Myocyte (in vitro differentiated cells): Measurements from ENCODE around the gene PFKM. TPM values are rescaled to one million over a fixed set of nuclear protein-coding genes. Genes with fewer than 3 reads are reported as not detected.
A peak's percentile ranks its signal among the peaks of the same experiment; 100 is the strongest.

Source experiments
- DNase-seq: peaks from one replicate; pipeline ENCODE4 v3.0.0-alpha.2; 2012; ENCODE audit warnings: low read depth
- polyA plus RNA-seq: library from polyadenylated mRNA; unstranded; fragments of >200 nt; gene quantifications from one replicate; pipeline ENCODE4 v1.2.1, GENCODE V29; 2012; ENCODE audit warnings: missing spikeins
- total RNA-seq: library from RNA; depleted of rRNA; stranded (reverse); fragments of >200 nt; gene quantifications from 2 replicates; pipeline ENCODE4 v1.2.3, GENCODE V29; 2014

PFKM gene
- 134 and 137 TPM in 2 replicates for total RNA-seq
- polyA plus RNA-seq: 102 TPM

- DNase-seq: peak; percentile 91
These were observed at the start of gene PFKM for GRCh38 chr12:48119078-48119833. TSS of gene PFKM (plus strand) at chr12:48119364. CDS start at chr12:48122775, 3,411 bp downstream.

GRCh38 chr12:48070033-48070432 is 49.1 kb upstream of the PFKM start:
- DNase-seq: no peak

- DNase-seq: no peak
These were observed 48.4 kb upstream of the PFKM start for GRCh38 chr12:48070731-48071130.

- DNase-seq: no peak
These were observed 47.4 kb upstream of the PFKM start for GRCh38 chr12:48071808-48072207.

- DNase-seq: no peak
These were observed 46.9 kb upstream of the PFKM start for GRCh38 chr12:48072266-48072665.

GRCh38 chr12:48074266-48074665 is 44.9 kb upstream of the PFKM start:
- no peak for DNase-seq

- DNase-seq: peak; percentile 13
These were observed 43.3 kb upstream of the PFKM start for GRCh38 chr12:48075832-48076231.

GRCh38 chr12:48077111-48077510 is 42.1 kb upstream of the PFKM start:
- DNase-seq: no peak

GRCh38 chr12:48078901-48079300 is 40.3 kb upstream of the PFKM start:
- peak; percentile 16 for DNase-seq

- no peak for DNase-seq
These were observed 38.9 kb upstream of the PFKM start for GRCh38 chr12:48080285-48080684.

- no peak for DNase-seq
These were observed 38.3 kb upstream of the PFKM start for GRCh38 chr12:48080821-48081220.

GRCh38 chr12:48084066-48084465 is 35.1 kb upstream of the PFKM start:
- peak; percentile 13 for DNase-seq

- no peak for DNase-seq
These were observed 34.2 kb upstream of the PFKM start for GRCh38 chr12:48084841-48085460.

- no peak for DNase-seq
These were observed 32.8 kb upstream of the PFKM start for GRCh38 chr12:48086327-48086726.

GRCh38 chr12:48092611-48093010 is 26.6 kb upstream of the PFKM start:
- DNase-seq: no peak

GRCh38 chr12:48104531-48104930 is 14.6 kb upstream of the PFKM start:
- no peak for DNase-seq

- DNase-seq: peak; percentile 17
These were observed 13.8 kb upstream of the PFKM start for GRCh38 chr12:48105321-48105866.

GRCh38 chr12:48105867-48106680 is 13.1 kb upstream of the PFKM start, which contains the start of gene SENP1:
TSS of gene SENP1 (minus strand) at chr12:48106079. CDS start at chr12:48101472, 4,607 bp downstream.
- DNase-seq: peak; percentile 90

- DNase-seq: no peak
These were observed 12.2 kb upstream of the PFKM start for GRCh38 chr12:48106681-48107613.

GRCh38 chr12:48109424-48109823 is 9.7 kb upstream of the PFKM start:
- no peak for DNase-seq
